HL-60/S4 (cell line): ENCODE data around the gene TRAF1.
"Not testable (repeated sequence)": the region's sequence is repeated elsewhere in the genome, so short reads cannot be mapped to it uniquely, and the experiment has no call there.

Experiments
- in situ Hi-C: fragments of 300-500 bp; cut with MboI; formaldehyde crosslinking; loops from 2 replicates; pipeline ENCODE4 v1.14.3; 2022; ENCODE audit warnings: low sequenced_read_pairs

TRAF1 gene

DNA sequence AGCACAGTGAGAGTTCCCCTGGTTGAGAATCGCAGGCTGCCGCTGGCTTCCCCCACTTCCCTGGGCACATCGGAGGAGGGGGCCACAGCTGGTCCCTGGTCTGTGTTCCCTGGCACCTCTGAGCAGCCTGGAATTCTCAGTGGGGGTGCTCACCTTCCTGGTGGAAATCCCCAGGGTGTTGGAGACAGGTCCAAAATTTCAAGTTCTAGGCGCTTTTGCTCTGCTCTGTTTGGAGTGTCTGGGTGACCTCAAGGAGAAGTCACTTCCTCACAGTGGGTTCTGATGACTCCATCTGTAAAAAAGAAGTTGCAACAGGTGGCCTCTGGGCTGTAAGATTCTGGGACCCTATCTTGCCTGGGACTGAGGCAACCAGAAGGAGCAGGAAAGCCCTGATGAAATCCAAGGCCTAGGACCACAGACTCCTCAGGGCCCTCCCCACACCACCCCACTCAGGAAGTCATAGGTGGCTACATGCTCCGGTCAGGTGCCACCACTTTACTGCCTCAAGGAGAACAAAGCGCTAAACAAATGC lies at the start of gene TRAF1:
Gene TRAF1, minus strand, starts transcription at position 400 of the 532 bp plus-strand sequence. CDS start 721 bp downstream, outside the sequence.
- in situ Hi-C loops, result no loop called here

- in situ Hi-C loops, result loop anchor here (25.0 kb wide), 1 partner anchor 412 kb away; no protein-coding TSS in a partner anchor
These were observed 48.3 kb upstream of the TRAF1 start for GRCh38 chr9:120974921-120975320.

DNA sequence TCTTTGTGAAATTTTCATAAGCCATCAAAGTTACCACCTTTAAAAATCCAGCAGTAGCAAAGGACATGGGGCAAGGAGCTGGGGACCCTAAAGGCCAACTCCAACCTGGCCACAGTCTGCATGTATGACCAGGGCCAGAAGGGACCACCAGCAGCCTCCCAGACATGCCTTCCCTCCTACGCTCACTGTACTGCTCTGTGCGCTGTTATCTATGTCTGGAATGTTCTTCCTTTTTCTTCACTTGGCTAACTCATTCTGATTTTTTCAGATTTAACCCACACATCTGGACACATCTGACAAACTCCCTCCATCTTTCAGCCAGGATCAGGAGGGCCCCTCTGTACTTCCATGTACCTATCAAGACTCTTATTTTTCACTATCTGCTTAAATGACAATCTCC lies 47.6 kb upstream of the TRAF1 start:
- in situ Hi-C loops, result no loop called here

DNA sequence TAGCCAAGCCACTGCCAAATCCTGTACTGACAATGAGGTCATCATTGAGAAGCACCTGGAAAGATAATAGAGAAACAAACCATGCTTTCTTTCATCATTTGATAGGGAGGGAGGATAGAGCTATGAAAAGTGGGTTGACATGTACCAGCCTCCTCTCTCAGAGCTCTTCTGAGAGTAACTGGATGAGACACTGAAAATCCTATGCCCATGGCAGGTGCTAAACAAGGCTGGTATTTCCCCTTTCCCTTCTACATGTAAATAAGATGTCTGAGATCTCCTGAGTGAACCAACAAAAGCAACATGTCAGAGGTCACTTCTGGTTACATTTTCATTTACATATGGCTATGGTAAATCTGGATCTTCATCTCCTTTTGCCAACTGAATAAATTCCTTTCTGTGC lies 45.3 kb upstream of the TRAF1 start:
- in situ Hi-C loops, result no loop called here

GRCh38 chr9:120971471-120971870 lies 44.9 kb upstream of the TRAF1 start:
- in situ Hi-C loops, result not testable (repeated sequence)

DNA sequence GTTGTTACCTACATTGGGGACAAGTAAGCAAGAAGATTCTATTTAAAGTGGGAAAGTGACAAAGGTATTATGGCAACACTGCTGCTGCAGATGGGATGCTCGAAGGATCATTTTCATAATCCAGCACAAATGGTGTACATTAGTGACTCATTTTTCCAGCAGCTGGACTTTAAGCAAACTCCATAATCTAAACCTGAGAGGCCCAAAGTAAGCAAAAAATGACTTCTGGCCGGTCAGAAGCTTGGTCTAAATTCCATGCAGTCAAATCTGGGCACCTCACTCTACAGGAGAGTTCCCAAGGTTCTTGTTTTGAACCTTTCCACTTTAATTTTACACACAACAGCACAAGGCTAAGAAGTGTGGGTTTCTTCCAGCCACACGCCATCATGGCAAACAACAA lies 43.6 kb upstream of the TRAF1 start:
- in situ Hi-C loops, result no loop called here

DNA sequence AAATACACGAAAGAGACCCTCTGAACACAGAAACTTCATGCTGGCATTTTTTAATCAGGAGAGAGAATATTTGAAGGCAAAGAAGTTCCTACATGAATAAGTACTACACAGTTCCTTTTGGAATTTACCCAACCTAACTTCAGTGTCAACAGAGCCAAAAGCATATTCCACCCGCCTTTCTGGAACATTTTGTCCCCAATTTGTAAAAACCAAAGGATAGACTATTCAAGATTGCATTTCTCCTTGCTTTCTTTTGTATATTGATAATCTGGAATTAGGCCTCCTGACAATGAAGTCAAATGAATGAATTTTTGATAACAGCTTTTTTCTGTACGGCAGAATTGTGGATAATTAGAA lies 39.4 kb upstream of the TRAF1 start:
- in situ Hi-C loops, result no loop called here

DNA sequence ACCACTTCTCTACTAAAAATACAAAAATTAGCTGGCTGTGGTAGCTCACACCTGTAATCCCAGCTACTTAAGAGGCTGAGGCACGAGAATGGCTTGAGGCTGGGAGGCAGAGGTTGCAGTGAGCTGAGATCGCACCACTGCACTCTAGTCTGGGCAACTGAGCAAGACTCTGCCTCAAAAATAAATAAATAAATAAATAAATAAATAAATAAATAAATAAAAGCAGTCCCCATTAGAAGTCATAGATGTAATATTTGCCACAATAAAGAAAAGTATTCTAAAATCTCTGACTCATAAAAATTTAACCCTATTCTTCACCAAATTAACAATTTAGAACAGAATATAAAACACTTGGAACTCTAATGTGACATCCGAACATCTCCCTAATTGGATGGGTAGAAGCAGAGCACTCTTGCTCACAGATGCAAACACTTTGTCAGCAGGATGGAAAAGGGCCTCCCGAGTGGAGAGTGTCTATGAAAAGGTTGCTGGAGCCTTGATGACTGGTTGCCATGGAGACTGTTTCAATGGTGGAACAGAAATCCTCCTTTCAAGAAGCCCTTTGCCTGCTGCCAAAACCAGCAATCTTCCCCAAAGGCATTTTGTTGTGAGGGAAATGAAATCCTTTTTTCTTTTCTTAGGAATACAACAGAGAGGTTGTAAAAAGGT lies 38.9 kb upstream of the TRAF1 start:
- in situ Hi-C loops, result no loop called here

- in situ Hi-C loops, result no loop called here
These were observed 35.3 kb upstream of the TRAF1 start for GRCh38 chr9:120961936-120962335.

GRCh38 chr9:120960001-120960400 lies 33.4 kb upstream of the TRAF1 start:
- in situ Hi-C loops, result no loop called here

- in situ Hi-C loops, result no loop called here
These were observed 30.3 kb upstream of the TRAF1 start for GRCh38 chr9:120956862-120957261.

DNA sequence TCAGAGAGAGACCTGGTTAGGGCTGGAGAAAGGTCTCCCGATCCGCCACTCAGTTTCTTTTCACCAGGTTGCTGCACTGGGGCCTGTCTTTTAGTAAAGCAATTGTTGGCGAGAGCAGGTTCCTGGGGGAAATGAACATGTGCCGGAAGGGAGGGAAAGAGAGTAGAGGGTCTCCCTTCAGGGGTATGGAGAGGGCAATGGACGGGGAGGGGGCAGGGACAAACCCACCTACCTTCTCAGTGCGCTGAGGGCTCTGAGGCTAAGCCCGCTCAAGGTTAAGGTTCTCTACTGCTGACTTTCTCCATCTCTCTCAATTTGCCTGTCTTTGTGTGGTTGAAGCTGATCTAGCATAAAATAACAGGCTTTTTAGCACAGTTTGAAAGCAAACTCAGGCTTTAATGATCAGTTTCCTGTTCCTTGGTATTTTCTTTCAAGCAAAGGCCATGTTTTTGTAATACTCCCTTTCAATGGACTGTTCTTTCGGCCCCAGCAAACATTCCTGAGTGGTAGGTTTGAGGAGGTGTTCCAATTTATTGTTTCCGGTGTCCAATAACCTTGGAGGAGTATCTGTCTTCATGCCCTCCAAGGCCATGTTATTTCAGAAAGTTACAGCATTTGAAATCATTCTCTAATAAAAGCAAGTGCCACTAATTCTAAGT lies 25.5 kb upstream of the TRAF1 start:
- in situ Hi-C loops, result no loop called here

DNA sequence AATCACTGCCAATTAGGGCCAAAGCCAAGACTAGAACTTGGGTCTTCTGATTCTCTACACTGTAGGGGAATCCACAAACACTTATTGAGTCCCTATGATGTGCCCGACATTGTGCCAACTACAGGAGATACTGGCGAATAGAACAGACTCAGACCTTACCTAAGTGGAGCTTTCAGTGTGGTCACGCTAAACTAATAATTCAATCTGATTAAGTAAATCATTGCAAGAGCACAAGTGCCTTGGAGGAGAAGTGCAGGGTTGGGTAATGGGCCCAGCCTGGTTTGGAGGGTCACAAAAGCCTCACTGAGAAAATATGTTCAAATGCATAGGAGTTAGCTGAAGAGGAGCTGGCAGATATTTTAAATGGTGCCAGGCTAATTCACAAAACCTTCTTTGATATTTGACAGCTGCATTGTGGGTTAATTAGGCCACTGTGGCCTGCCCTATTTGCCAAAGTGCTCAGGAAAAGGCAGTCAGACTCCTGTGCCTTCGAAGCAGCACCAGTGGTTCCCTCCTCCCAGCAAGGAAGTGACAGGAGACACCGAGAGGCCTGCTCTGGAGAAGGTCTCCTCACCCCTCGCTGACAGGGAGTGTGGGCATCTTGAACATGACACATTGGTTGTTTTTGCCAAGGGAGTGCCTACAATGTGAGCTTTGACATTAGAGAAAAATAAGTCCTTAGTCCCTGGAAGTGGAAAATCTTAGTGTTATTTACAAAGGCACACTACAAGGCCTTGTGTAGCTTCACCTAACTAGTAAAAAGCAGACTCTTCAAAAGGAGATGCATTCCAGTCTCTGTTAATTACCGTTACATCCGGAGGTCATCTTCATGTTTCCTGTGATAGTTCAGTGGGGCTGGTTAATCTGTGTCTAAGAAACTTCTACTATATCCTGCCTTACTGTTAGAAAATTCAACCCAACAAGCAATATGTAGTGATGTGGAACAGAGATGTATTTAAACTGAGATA lies 24.1 kb upstream of the TRAF1 start:
- in situ Hi-C loops, result no loop called here

GRCh38 chr9:120949290-120949689 lies 22.7 kb upstream of the TRAF1 start:
- in situ Hi-C loops, result no loop called here

GRCh38 chr9:120948824-120949223 lies 22.2 kb upstream of the TRAF1 start:
- in situ Hi-C loops, result no loop called here

DNA sequence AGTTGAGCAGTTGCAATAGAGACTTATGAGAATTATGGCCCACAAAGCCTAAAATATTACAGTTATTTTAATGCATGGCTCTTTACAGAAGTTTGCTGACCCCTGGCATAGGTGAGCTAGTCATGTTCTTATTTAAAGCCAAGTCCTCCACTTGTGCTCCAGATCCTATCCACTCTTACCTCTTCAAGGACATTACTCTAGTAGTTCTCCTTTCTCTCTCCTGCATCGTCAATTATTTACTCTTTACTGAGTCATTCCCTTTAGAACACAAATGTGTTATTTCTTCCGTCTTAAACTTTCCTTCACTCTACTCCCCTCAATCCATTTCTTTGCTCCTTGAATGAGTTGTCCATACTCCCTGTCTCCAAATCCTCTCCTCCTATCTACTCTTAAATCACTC lies 20.6 kb upstream of the TRAF1 start:
- in situ Hi-C loops, result no loop called here

- in situ Hi-C loops, result no loop called here
These were observed 19.7 kb upstream of the TRAF1 start for GRCh38 chr9:120946259-120946658.

GRCh38 chr9:120944948-120945347 lies 18.4 kb upstream of the TRAF1 start:
- in situ Hi-C loops, result no loop called here

DNA sequence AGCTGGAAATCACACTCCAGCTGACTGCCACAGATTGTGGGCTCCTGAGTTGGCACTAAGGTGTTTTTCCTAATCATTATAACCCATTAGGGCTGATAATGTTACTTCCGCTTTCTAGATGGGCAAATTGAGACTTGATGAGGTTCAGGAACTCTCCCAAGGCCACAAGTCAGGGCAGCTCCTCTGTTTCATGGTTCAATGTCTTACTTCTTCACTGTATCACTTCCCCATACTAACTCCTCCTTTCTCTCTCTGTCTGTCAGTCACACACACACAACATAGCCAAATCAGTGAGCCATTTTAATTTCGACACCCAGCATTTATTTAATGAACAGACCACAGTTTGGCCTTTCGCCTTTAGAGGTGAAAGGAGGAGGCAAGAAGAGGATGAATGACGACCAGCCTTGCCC lies 17.8 kb upstream of the TRAF1 start:
- in situ Hi-C loops, result no loop called here

DNA sequence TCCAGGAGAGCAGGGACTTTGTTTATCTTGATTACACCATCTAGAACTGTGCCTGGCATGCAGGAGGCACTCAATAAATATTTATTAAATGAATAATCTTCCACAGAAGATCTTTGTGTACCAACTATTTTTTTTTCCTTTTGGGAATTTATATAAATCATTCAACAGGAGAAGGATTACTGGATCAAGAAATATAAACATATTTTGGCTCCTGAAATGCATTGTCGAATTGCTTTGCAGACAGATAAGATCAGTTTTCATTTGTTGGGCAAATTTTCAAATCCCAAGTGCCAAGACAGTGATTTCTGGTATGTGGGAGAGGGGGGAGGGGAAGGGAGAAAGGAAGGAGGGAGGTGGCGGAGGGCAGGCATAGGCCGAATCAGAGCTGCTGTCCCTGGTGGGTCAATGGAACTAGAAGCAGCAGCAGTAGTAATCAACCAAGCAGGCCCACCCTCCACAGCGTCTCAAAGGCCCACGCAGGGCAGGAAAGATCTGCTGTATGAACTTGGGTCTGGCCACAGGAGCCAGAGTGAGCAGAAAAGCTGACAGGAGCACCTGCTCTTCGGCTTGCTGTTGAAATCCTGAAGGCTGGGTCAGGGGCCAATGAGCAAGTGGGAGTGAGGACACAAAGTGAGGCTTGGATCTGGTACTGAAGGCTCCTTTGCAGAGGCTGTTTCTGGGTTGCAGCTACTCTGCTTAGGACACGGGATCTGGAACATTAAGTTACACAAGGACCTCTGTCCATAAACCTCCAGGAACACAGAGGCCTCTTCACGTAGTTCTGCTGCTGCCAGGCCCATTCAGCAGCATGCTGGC lies 15.8 kb upstream of the TRAF1 start:
- in situ Hi-C loops, result no loop called here
